Astrocyte of the spinal cord (primary cell): ENCODE data around the gene FRMD4A.

Source experiments
- DNase-seq: peaks from one replicate; pipeline ENCODE4 v3.0.0; 2011; ENCODE audit warnings: low read depth, low spot score
- H3K4me3 ChIP-seq: 2 replicates; pipeline ENCODE4 v1.5.1; 2011; ENCODE audit warnings: low read depth, mild to moderate bottlenecking, low read length, moderate library complexity
- in situ Hi-C: cut with HindIII; loops from 2 replicates; pipeline ENCODE4 v1.10.0; 2017; ENCODE audit warnings: low sequenced_read_pairs
- TF ChIP-seq, protein P1 (sequence below): IDR thresholded peaks from 2 replicates; pipeline ENCODE4 v1.5.1; 2012; ENCODE audit warnings: low read depth, mild to moderate bottlenecking, low read length, inconsistent platforms

Gene FRMD4A

DNA sequence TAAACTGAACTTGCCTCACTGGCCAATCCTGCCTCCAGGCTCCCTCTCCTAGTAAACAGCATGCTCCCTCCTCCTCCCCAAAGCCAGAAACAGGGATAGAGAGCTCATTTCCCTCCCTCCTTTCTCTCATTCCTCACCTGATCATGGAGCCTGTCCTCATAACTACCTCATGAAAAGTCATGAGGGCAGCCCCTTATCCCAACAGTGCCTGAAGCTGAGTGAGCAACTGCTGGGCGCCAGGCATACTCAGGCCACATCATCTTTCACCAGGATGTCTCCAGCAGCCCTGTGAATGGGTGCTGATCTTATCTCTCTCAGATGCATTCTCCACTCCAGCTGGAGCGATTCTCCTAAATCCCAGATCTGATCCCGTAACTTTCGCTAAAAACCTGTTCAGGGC lies 436.8 kb downstream of the FRMD4A start:
- in situ Hi-C loops: no loop called here
- no peak for DNase-seq
- TF ChIP-seq, protein P1, sequence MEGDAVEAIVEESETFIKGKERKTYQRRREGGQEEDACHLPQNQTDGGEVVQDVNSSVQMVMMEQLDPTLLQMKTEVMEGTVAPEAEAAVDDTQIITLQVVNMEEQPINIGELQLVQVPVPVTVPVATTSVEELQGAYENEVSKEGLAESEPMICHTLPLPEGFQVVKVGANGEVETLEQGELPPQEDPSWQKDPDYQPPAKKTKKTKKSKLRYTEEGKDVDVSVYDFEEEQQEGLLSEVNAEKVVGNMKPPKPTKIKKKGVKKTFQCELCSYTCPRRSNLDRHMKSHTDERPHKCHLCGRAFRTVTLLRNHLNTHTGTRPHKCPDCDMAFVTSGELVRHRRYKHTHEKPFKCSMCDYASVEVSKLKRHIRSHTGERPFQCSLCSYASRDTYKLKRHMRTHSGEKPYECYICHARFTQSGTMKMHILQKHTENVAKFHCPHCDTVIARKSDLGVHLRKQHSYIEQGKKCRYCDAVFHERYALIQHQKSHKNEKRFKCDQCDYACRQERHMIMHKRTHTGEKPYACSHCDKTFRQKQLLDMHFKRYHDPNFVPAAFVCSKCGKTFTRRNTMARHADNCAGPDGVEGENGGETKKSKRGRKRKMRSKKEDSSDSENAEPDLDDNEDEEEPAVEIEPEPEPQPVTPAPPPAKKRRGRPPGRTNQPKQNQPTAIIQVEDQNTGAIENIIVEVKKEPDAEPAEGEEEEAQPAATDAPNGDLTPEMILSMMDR: no peak
- no peak overlapping the region for H3K4me3 ChIP-seq

DNA sequence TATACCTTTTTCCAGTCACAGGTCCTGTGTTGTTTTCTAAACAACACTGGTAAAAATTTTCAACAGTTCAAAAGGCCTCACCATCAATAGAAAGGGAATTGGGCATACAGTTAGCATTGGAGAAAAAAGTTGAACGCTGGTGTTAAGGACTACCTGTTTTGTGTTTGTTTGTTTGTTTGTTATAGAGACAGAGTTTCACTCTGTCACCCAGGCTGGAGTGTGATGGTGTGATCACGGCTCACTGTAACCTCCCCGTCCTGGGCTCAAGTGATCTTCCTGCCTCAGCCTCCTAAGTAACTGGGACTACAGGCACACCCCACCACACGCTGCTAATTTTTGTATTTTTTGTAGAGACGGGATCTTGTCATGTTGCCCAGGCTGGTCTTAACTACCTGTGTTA lies 437.9 kb downstream of the FRMD4A start:
- no peak for DNase-seq
- in situ Hi-C loops: no loop called here
- H3K4me3 ChIP-seq: no peak overlapping the region
- TF ChIP-seq, protein P1: no peak

DNA sequence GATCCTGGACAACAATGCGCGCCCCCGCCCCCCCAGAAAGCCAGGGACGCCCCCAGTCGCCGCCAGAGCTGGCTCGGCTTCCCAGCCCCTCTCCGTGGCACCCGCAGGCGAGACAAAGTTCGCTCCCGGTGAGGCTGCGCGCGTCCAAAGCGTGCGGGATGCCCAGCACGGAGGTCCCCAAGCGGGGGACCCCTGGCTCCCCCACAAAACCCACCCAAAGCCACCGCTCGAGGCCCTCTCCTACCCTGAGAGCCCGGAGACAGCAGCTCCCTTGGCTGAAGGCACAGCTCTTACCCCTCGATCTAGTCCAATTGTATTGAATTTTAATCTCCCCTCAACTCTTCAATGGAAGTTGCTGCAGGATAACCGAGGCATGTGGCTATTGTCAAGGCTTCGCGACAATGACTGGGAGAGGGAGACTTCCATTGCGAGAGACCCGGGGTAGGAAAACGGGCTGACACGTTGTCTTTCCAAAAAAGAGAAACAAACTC lies 438.7 kb downstream of the FRMD4A start:
- H3K4me3 ChIP-seq: peak overlapping the region; percentile 47
- no peak for DNase-seq
- in situ Hi-C loops: no loop called here
- TF ChIP-seq, protein P1: no peak

DNA sequence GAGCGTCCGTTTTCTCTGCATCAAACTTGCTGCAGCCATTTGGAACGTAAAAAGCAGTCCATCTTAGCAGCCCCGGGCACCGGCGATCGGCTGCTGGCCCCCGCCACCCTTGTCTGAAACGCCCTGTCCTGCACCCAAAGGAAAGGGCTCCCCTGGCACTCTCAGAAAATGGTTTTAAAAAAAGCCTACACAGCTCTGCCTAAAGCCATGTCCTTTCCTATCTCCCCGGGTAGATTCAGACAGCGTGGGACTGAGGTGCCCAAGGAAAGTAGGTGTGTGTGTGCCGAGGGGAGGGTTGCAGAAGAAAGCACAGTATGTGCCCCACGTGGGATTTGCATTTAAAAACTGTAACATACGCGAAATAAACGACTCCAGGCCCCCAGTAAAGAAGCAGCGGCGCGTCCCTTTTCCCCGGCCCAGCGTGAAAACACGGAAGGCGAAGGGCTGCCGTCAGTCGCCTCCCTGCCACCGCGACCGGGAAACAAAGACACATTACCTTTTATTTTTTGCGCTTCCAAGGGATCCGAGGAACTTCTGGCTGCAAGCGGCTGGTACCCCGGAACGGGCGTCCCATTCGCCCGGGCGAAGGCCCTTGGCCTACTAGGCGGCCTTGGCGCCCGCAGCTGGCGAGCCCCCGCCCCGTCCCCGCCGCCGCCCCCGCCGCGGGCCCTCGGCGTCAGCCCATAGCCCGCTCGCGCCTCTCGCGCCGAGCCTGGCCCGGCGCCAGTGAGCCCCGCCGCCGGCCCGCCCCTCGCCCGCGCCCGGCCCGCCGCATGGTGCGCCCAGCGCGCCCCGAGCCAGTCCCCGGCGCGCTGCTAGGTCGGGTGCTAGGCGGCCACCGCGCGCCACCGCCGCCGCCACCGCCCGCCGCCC lies 439.4 kb downstream of the FRMD4A start:
- TF ChIP-seq, protein P1: no peak
- in situ Hi-C loops: no loop called here
- DNase-seq: peak; percentile 51
- H3K4me3 ChIP-seq: peak overlapping the region; percentile 72

DNA sequence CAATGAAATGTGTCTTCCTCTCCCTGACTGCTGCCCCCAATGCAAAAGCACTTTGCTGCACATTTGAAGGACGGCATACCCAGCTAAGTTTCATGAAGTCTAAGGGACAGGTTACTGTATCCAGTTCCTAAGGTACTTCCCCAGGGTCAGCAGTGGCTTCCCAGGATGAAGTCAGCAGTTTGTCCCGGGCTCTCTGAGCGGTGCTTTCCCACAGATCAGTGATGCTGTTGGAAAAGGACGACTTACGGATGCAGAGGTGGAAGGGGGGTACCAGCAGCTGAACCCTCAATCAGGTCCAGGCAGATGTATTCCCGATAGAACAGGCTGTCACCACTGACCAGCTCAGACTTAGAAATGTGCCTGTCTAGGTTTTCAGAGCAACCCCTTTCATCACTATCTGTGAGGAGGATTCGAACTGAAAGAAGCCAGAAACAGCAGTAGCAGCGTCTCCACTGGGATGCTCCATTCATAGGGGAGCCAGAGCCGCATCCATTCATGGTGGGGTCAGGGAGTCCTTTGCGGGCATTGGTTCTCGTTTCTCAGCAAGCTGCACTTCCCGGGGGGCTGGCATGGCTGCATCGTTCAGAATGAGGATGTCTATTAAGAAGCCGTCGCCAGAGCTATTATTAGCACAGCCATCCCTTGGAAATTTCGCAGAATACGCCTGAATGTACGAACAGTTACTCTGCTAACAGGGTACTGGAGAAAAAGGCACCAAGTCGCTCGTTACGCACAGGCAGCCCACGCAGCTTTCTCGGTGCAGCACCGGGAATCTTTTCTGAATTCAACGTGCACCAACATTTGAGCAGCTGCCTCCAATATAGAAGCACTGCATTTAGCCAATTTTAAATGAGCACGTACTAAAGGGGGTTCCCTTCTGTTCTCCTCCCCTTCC lies 440.2 kb downstream of the FRMD4A start:
- in situ Hi-C loops: no loop called here
- H3K4me3 ChIP-seq: peak overlapping the region; percentile 72
- TF ChIP-seq, protein P1: no peak
- peak; percentile 61 for DNase-seq

DNA sequence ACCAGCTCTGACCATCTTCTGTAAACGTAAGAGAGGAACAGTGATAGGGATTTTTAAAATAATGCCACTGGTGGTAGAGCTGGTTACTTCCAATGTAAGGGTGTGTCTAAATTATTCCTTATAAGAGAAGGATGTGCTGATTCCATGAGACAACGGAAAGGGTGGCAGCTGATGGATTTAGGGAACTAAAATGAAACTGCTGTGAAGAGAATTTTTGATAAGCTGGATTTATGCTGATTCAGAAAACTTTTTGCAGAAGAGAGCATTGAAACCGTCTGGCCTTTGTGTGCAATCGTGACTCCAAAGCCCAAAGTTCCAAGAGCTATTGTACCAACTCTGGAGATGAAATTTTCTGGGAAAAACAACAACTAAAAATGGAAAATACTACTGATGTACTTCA lies 443.0 kb downstream of the FRMD4A start:
- in situ Hi-C loops: no loop called here
- DNase-seq: no peak
- TF ChIP-seq, protein P1: no peak
- no peak overlapping the region for H3K4me3 ChIP-seq
